Liver (tissue), 3 donors: ENCODE data around the gene GGACT.

Experiments used
- CTCF ChIP-seq: fragments of 150-350 bp; IDR thresholded peaks from 2 replicates; pipeline ENCODE4 v1.5.1; 2017; ENCODE audit warnings: improper control_type of control experiment, low read depth, low read length; ENCODE audit not compliant: missing input control
- MAX ChIP-seq: IDR thresholded peaks from 2 replicates; pipeline ENCODE4 v1.6.1; 2016; ENCODE audit warnings: antibody characterized with exemption
- RAD21 ChIP-seq, 2 donors: IDR thresholded peaks; 2 replicates each; pipeline ENCODE4 v1.6.1; 2016; ENCODE audit warnings: antibody characterized with exemption in 2 of 2, mild to moderate bottlenecking in 2 of 2
- donor health status: healthy.
- donor health status: healthy.

GRCh38 chr13:100518394-100519062, 70.1 kb downstream of the GGACT start:
- TF ChIP-seq RAD21 (IDR thresholded peaks at IDR 0.05) (no peak), CTCF (no peak), MAX (no peak)
